ENCODE measurements around the gene PARM1. TPM values are rescaled to one million over a fixed set of nuclear protein-coding genes. Genes with fewer than 3 reads are reported as not detected.

Gene PARM1
- total and polyA plus RNA-seq, 12 donors, result 19.7 to 119 (median 71.6) TPM

DNA sequence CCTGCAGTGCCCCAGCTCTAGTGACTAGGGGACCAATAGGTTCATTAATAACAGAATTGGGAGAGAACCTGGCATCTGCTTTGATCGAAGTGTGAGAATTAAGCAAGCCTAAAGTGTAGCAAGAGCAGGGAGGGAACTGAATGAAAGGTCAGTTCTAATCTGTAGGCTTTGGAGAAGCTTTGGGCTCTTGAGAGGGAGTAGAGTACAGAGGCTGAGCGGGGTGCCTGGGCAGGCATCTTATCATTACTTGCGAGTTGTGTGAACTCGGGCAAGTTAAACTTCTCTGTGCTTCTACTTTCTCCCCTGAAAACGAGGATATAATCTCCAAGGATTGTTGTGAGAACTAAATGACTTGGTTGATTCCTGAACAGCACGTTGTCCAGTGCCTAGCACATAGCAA is 906 bp upstream of the PARM1 start:
- intact Hi-C loops (cut with DNase I), result loop anchor here in 9 of 10 donors (1.0 to 10.0 kb wide), 16 partner anchors 40 to 583 kb away; partner anchors contain the start of genes RCHY1 (in 1 of the 9) and THAP6 (in 1 of the 9)
- DNase-seq (no peak), ATAC-seq (no peak)
- WGBS, 2 donors, result 39 to 45% methylated on average over 6 of the region's 6 CpGs
- peaks cover 0 to 50% (median 0%) of the 10 kb centered on the region in 7 donors for H3K27me3 ChIP-seq
- no peaks in the 10 kb centered on the region for H3K9me3 ChIP-seq
- TF ChIP-seq, protein P1, sequence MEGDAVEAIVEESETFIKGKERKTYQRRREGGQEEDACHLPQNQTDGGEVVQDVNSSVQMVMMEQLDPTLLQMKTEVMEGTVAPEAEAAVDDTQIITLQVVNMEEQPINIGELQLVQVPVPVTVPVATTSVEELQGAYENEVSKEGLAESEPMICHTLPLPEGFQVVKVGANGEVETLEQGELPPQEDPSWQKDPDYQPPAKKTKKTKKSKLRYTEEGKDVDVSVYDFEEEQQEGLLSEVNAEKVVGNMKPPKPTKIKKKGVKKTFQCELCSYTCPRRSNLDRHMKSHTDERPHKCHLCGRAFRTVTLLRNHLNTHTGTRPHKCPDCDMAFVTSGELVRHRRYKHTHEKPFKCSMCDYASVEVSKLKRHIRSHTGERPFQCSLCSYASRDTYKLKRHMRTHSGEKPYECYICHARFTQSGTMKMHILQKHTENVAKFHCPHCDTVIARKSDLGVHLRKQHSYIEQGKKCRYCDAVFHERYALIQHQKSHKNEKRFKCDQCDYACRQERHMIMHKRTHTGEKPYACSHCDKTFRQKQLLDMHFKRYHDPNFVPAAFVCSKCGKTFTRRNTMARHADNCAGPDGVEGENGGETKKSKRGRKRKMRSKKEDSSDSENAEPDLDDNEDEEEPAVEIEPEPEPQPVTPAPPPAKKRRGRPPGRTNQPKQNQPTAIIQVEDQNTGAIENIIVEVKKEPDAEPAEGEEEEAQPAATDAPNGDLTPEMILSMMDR (IDR thresholded peaks at IDR 0.05), result no peak
- no peaks in the 10 kb centered on the region for H3K36me3 ChIP-seq
- peaks cover 0 to 24% (median 10%) of the 10 kb centered on the region in 9 donors for H3K4me1 ChIP-seq
- H3K4me3 ChIP-seq, result no peak overlapping the region
- H3K27ac ChIP-seq, result no peak overlapping the region

DNA sequence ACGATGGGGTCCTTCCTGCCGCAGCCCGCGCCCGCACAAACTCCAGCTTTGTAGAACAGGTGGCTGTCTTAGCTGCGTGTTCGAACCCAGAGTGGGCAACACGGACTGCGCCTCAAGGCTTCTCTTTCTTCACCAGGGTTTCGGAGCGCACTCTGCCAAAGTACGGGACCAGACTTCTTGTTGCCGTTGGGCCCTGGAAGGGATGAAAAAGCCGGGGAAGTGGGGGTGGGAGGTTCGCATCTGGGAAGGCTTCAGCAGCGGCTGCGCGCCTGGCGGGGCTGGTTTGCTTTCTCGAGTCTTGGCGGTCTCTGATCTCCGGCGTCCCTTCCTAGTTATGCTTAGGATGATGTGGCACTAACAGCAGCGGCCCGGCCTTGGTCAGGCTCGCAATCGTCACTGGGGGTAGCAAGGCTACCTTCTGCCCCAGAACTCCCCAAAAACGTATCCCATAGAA is 673 bp downstream of the PARM1 start:
- Histone ChIP-seq H3K27ac (peak overlapping the region; percentile 8 to 84 (median 69)), H3K27me3 (peaks cover 0 to 50% (median 0%) of the 10 kb centered on the region in 7 donors), H3K9me3 (no peaks in the 10 kb centered on the region), H3K36me3 (no peaks in the 10 kb centered on the region), H3K4me1 (peaks cover 0 to 31% (median 10%) of the 10 kb centered on the region in 9 donors), H3K4me3 (peak overlapping the region; percentile 54 to 77 (median 71))
- intact Hi-C loops (cut with DNase I), result loop anchor here in 9 of 10 donors (2.0 to 10.0 kb wide), 16 partner anchors 39 to 581 kb away; partner anchors contain the start of genes RCHY1 (in 1 of the 9) and THAP6 (in 1 of the 9)
- DNase-seq (peak; percentile 16 to 20), ATAC-seq (peak in 6 of 8 donors; percentile 2 to 48 (median 18))
- TF ChIP-seq, protein P1 (IDR thresholded peaks at IDR 0.05), result no peak
- WGBS, 2 donors, result 1 to 2% methylated on average over 28 of the region's 28 CpGs

DNA sequence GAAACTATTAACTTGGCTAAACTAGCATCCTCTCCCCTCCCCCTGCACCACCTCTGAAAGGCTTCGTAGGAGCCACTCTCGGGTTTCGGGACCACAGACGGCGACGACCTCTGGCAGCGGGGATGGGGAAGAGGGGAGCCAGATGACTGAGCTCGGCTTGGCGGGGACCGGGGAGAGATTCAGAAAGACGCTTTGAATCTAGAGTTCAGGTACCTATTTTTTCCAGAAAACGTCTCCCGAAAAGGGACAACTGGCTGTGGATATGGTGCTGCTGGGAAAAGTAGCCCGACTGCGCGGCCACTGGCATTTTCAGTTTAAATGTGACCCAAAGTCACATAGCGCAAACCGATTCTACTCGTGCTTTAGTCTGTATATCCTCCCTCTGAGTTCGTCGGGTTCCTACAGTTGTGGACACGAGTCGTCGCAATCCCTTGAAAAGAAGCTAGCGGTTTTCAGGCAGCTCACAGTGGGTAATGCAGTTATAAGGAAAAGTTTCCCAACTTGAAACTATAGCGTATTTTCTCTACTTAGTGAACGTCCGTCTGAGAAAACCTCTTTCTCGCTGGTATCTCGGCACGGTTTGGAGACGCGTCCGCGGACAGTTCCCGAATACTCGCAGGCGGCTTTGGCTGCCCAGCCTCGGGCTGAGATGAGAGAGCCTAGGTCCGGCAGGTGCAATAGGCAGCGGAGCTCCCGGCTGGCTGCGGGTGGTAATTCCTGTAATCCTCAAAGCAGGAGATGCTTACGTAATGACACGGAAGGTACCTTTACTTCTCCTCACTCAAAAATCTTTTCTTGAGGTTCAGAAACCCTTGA is 1.3 kb downstream of the PARM1 start:
- peak overlapping the region; percentile 54 to 77 (median 71) for H3K4me3 ChIP-seq
- H3K36me3 ChIP-seq, result no peaks in the 10 kb centered on the region
- ATAC-seq (peak in 7 of 8 donors; percentile 32 to 68 (median 58)), DNase-seq (peak; percentile 17 to 35)
- H3K9me3 ChIP-seq, result no peaks in the 10 kb centered on the region
- intact Hi-C loops (cut with DNase I), result loop anchor here in 9 of 10 donors (2.0 to 10.0 kb wide), 13 partner anchors 38 to 581 kb away; partner anchors contain the start of genes RCHY1 (in 1 of the 9) and THAP6 (in 1 of the 9)
- WGBS, 2 donors, result 1% methylated on average over 45 of the region's 45 CpGs
- TF ChIP-seq, protein P1 (IDR thresholded peaks at IDR 0.05), result no peak
- peaks cover 0 to 54% (median 0%) of the 10 kb centered on the region in 7 donors for H3K27me3 ChIP-seq
- peaks cover 0 to 31% (median 10%) of the 10 kb centered on the region in 9 donors for H3K4me1 ChIP-seq
- peak overlapping the region; percentile 3 to 84 (median 69) for H3K27ac ChIP-seq

DNA sequence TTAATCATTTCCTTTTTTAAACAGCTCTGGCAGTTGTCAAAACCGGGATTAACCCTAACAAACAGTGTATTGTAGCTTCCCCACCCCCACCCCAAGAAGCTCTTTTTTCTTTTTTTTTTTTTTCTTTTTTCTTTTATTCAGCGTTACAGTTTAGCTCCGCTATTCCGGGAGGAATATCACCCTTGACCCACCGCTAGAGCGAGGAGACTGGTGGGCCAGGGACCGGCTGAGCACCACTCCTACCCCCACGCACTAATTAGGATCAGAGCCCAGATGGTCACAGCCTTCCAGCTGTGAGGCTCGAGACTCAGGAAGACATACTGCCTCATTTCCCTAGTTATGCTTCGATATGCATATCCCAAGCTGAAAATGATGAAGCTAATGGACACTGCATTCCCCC is 2.0 kb downstream of the PARM1 start:
- no peaks in the 10 kb centered on the region for H3K36me3 ChIP-seq
- H3K27ac ChIP-seq, result peak overlapping the region in 8 of 10 donors; percentile 64 to 84 (median 75)
- TF ChIP-seq, protein P1 (IDR thresholded peaks at IDR 0.05), result no peak
- no peaks in the 10 kb centered on the region for H3K9me3 ChIP-seq
- intact Hi-C loops (cut with DNase I), result loop anchor here in 9 of 10 donors (2.0 to 10.0 kb wide), 13 partner anchors 37 to 580 kb away; partner anchors contain the start of genes RCHY1 (in 1 of the 9) and THAP6 (in 1 of the 9)
- peak in 2 of 8 donors; percentile 21 to 37 for ATAC-seq
- H3K27me3 ChIP-seq, result peaks cover 0 to 54% (median 0%) of the 10 kb centered on the region in 7 donors
- H3K4me1 ChIP-seq, result peaks cover 0 to 31% (median 10%) of the 10 kb centered on the region in 9 donors
- DNase-seq, result no peak
- H3K4me3 ChIP-seq, result peak overlapping the region; percentile 54 to 77 (median 71)
- WGBS, 2 donors, result 7% methylated on average over 10 of the region's 10 CpGs
